Gastrocnemius medialis (tissue), 4 donors: Measurements from ENCODE around the gene C17orf58.

Source experiments
- CTCF ChIP-seq, 5 experiments: fragments of 450-650 bp in 3 of 5; fragments of 200-600 bp in 2 of 5; sonication (generic) in 2 of 5; IDR thresholded peaks in 4 of 5; conservative IDR thresholded peaks in 1 of 5; 1 replicate in 4 of 5; 2 replicates in 1 of 5; pipeline ENCODE4 v1.5.1; 2016 to 2019; ENCODE audit warnings: antibody characterized with exemption in 5 of 5, mild to moderate bottlenecking in 3 of 5, moderate library complexity in 3 of 5
- POLR2A ChIP-seq, 2 donors: fragments of 450-650 bp; IDR thresholded peaks; one replicate each; pipeline ENCODE4 v1.6.1; 2017; ENCODE audit warnings: antibody characterized with exemption in 2 of 2, mild to moderate bottlenecking in 2 of 2, moderate library complexity in 2 of 2

- TF ChIP-seq CTCF (IDR thresholded peaks at IDR 0.05 in 4 of 5, conservative IDR thresholded peaks at IDR 0.05 in 1 of 5): no peak
- TF ChIP-seq POLR2A (IDR thresholded peaks at IDR 0.05): no peak
Observed at GRCh38 chr17:68021963-68022362, 25.7 kb upstream of the C17orf58 start.
